ENCODE data around the gene TBC1D1.
A peak's percentile ranks its signal among the peaks of the same experiment; 100 is the strongest.

TBC1D1 gene, protein sequence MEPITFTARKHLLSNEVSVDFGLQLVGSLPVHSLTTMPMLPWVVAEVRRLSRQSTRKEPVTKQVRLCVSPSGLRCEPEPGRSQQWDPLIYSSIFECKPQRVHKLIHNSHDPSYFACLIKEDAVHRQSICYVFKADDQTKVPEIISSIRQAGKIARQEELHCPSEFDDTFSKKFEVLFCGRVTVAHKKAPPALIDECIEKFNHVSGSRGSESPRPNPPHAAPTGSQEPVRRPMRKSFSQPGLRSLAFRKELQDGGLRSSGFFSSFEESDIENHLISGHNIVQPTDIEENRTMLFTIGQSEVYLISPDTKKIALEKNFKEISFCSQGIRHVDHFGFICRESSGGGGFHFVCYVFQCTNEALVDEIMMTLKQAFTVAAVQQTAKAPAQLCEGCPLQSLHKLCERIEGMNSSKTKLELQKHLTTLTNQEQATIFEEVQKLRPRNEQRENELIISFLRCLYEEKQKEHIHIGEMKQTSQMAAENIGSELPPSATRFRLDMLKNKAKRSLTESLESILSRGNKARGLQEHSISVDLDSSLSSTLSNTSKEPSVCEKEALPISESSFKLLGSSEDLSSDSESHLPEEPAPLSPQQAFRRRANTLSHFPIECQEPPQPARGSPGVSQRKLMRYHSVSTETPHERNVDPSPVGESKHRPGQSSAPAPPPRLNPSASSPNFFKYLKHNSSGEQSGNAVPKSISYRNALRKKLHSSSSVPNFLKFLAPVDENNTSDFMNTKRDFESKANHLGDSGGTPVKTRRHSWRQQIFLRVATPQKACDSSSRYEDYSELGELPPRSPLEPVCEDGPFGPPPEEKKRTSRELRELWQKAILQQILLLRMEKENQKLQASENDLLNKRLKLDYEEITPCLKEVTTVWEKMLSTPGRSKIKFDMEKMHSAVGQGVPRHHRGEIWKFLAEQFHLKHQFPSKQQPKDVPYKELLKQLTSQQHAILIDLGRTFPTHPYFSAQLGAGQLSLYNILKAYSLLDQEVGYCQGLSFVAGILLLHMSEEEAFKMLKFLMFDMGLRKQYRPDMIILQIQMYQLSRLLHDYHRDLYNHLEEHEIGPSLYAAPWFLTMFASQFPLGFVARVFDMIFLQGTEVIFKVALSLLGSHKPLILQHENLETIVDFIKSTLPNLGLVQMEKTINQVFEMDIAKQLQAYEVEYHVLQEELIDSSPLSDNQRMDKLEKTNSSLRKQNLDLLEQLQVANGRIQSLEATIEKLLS (N-terminal part only)

GRCh38 chr4:37890801-37891259 lies at the start of gene TBC1D1:
TBC1D1 (plus strand) TSS chr4:37891084; CDS start chr4:37902096, 11,012 bp downstream.
- Mint-ChIP-seq H3K27me3 (no peaks in the 10 kb centered on the region), H3K36me3 (ENCODE audit: insufficient read depth) (peaks cover 6% of the 10 kb centered on the region), H3K9me3 (no peaks in the 10 kb centered on the region), H3K4me3 (peak within 1 kb of the TSS; percentile 89), H3K27ac (ENCODE audit: low read depth) (peak within 1 kb of the TSS; percentile 91), H3K4me1 (peaks cover 26% of the 10 kb centered on the region)
- ATAC-seq (replicated peaks; ENCODE audit: extremely low read depth, poor library complexity, severe bottlenecking) = peak; percentile 16
- no peak for DNase-seq (ENCODE audit: low spot score in 2 of 2)

DNA sequence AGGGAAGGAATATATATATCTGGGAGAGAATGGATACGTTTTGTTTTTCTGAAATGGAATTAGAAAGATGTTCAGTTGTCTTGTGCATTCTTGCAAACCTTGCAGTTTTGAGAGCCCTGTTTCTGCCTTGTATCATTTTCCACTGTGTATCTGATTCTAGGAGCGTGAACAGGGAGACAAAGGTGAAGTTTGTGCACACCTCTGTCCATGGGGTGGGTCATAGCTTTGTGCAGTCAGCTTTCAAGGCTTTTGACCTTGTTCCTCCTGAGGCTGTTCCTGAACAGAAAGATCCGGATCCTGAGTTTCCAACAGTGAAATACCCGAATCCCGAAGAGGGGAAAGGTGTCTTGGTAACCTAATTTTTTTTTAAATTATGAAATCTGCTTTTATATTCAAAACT lies 46.7 kb upstream of the TBC1D1 start:
- Mint-ChIP-seq H3K27ac (ENCODE audit: low read depth) (no peak overlapping the region), H3K4me3 (no peak overlapping the region), H3K4me1 (no peaks in the 10 kb centered on the region), H3K27me3 (no peaks in the 10 kb centered on the region), H3K9me3 (no peaks in the 10 kb centered on the region), H3K36me3 (ENCODE audit: insufficient read depth) (peaks cover 44% of the 10 kb centered on the region)
- no peak for DNase-seq (ENCODE audit: low spot score in 2 of 2)
- ATAC-seq (replicated peaks; ENCODE audit: extremely low read depth, poor library complexity, severe bottlenecking) = no peak

GRCh38 chr4:37845201-37845600 lies 45.7 kb upstream of the TBC1D1 start:
- no peaks in the 10 kb centered on the region for H3K27me3 Mint-ChIP-seq
- ATAC-seq (replicated peaks; ENCODE audit: extremely low read depth, poor library complexity, severe bottlenecking) (no peak), DNase-seq (ENCODE audit: low spot score in 2 of 2) (no peak)
- H3K4me3 Mint-ChIP-seq = no peak overlapping the region
- H3K9me3 Mint-ChIP-seq = no peaks in the 10 kb centered on the region
- H3K36me3 Mint-ChIP-seq (ENCODE audit: insufficient read depth) = peaks cover 48% of the 10 kb centered on the region
- no peaks in the 10 kb centered on the region for H3K4me1 Mint-ChIP-seq
- no peak overlapping the region for H3K27ac Mint-ChIP-seq (ENCODE audit: low read depth)

DNA sequence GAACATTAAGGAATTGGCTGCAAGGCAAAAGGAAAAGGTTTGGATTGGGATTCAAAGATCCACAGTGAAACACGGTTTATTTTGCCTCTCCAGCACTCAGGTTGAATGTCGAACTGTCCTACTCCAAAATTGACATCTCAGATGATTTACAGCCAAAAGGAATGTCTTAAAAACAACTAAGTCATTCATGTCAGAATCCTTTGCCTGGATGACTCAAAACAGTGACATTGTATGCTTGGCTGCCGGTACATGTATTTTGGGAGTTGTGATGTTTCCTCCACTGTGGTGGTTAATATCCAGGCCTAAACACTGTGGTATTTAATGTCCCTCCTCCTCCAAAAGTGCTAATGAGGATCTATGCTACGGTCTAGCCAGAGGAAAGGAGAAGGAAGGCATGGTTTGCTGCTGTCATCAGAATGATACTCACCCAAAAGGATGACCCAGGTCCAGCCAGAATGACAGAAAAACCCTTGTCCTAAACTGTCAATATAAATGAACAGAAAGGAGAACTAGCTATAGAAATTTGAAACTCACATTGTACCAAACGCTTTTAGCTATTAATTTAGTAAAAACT lies 43.5 kb upstream of the TBC1D1 start:
- no peak for DNase-seq (ENCODE audit: low spot score in 2 of 2)
- ATAC-seq (replicated peaks; ENCODE audit: extremely low read depth, poor library complexity, severe bottlenecking) = no peak
- Mint-ChIP-seq H3K27ac (ENCODE audit: low read depth) (no peak overlapping the region), H3K36me3 (ENCODE audit: insufficient read depth) (peaks cover 49% of the 10 kb centered on the region), H3K9me3 (no peaks in the 10 kb centered on the region), H3K27me3 (no peaks in the 10 kb centered on the region), H3K4me1 (peaks cover 3% of the 10 kb centered on the region), H3K4me3 (no peak overlapping the region)

- H3K36me3 Mint-ChIP-seq (ENCODE audit: insufficient read depth) = peaks cover 50% of the 10 kb centered on the region
- peaks cover 5% of the 10 kb centered on the region for H3K4me1 Mint-ChIP-seq
- H3K9me3 Mint-ChIP-seq = no peaks in the 10 kb centered on the region
- DNase-seq (ENCODE audit: low spot score in 2 of 2) (no peak), ATAC-seq (replicated peaks; ENCODE audit: extremely low read depth, poor library complexity, severe bottlenecking) (no peak)
- H3K27ac Mint-ChIP-seq (ENCODE audit: low read depth) = peak overlapping the region; percentile 70
- H3K27me3 Mint-ChIP-seq = no peaks in the 10 kb centered on the region
- H3K4me3 Mint-ChIP-seq = no peak overlapping the region
Observed at GRCh38 chr4:37852376-37852775, 38.5 kb upstream of the TBC1D1 start.

DNA sequence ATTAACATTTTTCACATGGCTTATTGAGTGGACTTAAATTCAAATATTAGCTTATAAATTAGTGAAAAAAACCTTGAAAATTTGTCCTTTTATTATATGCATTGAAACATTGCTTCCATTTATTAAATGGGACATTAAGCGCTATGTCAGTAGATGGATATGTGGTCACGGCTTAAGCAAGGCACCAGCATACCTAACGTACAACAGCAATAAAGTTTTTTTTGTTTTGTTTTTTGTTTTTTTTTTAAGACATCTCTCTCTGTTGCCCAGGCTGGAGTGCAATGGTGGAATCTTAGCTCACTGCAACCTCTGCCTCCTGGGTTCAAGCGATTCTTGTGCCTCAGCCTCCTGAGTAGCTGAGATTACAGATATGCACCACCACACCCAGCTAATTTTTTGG lies 32.8 kb upstream of the TBC1D1 start:
- no peak for DNase-seq (ENCODE audit: low spot score in 2 of 2)
- peaks cover 35% of the 10 kb centered on the region for H3K36me3 Mint-ChIP-seq (ENCODE audit: insufficient read depth)
- no peak overlapping the region for H3K27ac Mint-ChIP-seq (ENCODE audit: low read depth)
- ATAC-seq (replicated peaks; ENCODE audit: extremely low read depth, poor library complexity, severe bottlenecking) = no peak
- no peaks in the 10 kb centered on the region for H3K4me1 Mint-ChIP-seq
- H3K27me3 Mint-ChIP-seq = no peaks in the 10 kb centered on the region
- H3K4me3 Mint-ChIP-seq = no peak overlapping the region
- no peaks in the 10 kb centered on the region for H3K9me3 Mint-ChIP-seq

DNA sequence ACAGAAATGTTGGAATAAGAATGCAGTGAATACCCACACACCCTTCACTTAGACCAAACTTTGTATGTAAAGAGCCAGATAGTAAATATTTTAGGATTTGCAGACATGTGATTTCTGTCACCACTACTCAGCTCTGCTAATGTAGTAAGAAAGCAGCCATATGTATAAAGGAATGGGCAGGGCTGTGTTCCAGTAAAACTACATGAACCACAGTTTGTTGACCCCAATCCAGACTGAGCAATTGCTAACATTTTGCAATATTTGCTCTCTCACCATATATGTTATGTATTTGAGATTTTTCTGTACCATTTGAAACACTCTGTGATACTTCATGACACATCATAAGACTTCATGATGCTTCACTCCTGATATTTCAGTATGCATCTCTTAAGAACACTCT lies 32.0 kb upstream of the TBC1D1 start:
- DNase-seq (ENCODE audit: low spot score in 2 of 2) (no peak), ATAC-seq (replicated peaks; ENCODE audit: extremely low read depth, poor library complexity, severe bottlenecking) (no peak)
- H3K27ac Mint-ChIP-seq (ENCODE audit: low read depth) = no peak overlapping the region
- H3K4me3 Mint-ChIP-seq = no peak overlapping the region
- H3K9me3 Mint-ChIP-seq = no peaks in the 10 kb centered on the region
- H3K4me1 Mint-ChIP-seq = no peaks in the 10 kb centered on the region
- H3K27me3 Mint-ChIP-seq = no peaks in the 10 kb centered on the region
- H3K36me3 Mint-ChIP-seq (ENCODE audit: insufficient read depth) = peaks cover 31% of the 10 kb centered on the region

- Mint-ChIP-seq H3K27me3 (no peaks in the 10 kb centered on the region), H3K36me3 (ENCODE audit: insufficient read depth) (peaks cover 26% of the 10 kb centered on the region)
- no peak for ATAC-seq (replicated peaks; ENCODE audit: extremely low read depth, poor library complexity, severe bottlenecking)
Observed at GRCh38 chr4:37860266-37860665, 30.6 kb upstream of the TBC1D1 start.

GRCh38 chr4:37862961-37863360 lies 27.9 kb upstream of the TBC1D1 start:
- DNase-seq (ENCODE audit: low spot score in 2 of 2) (no peak), ATAC-seq (replicated peaks; ENCODE audit: extremely low read depth, poor library complexity, severe bottlenecking) (no peak)
- Mint-ChIP-seq H3K4me1 (no peaks in the 10 kb centered on the region), H3K36me3 (ENCODE audit: insufficient read depth) (peaks cover 19% of the 10 kb centered on the region), H3K4me3 (no peak overlapping the region), H3K27ac (ENCODE audit: low read depth) (no peak overlapping the region), H3K9me3 (no peaks in the 10 kb centered on the region), H3K27me3 (no peaks in the 10 kb centered on the region)

More at GRCh38 chr4:37860266-37860665, 30.6 kb upstream of the TBC1D1 start:
- no peak for DNase-seq (ENCODE audit: low spot score in 2 of 2)
- Mint-ChIP-seq H3K9me3 (no peaks in the 10 kb centered on the region), H3K4me1 (no peaks in the 10 kb centered on the region), H3K4me3 (no peak overlapping the region), H3K27ac (ENCODE audit: low read depth) (no peak overlapping the region)

GRCh38 chr4:37864786-37865185 lies 26.1 kb upstream of the TBC1D1 start:
- H3K27me3 Mint-ChIP-seq = no peaks in the 10 kb centered on the region
- peaks cover 11% of the 10 kb centered on the region for H3K36me3 Mint-ChIP-seq (ENCODE audit: insufficient read depth)
- H3K4me3 Mint-ChIP-seq = no peak overlapping the region
- H3K4me1 Mint-ChIP-seq = no peaks in the 10 kb centered on the region
- no peaks in the 10 kb centered on the region for H3K9me3 Mint-ChIP-seq
- no peak overlapping the region for H3K27ac Mint-ChIP-seq (ENCODE audit: low read depth)
- ATAC-seq (replicated peaks; ENCODE audit: extremely low read depth, poor library complexity, severe bottlenecking) (no peak), DNase-seq (ENCODE audit: low spot score in 2 of 2) (no peak)

- ATAC-seq (replicated peaks; ENCODE audit: extremely low read depth, poor library complexity, severe bottlenecking) (no peak), DNase-seq (ENCODE audit: low spot score in 2 of 2) (no peak)
- Mint-ChIP-seq H3K27me3 (no peaks in the 10 kb centered on the region), H3K4me3 (no peak overlapping the region), H3K27ac (ENCODE audit: low read depth) (no peak overlapping the region), H3K4me1 (no peaks in the 10 kb centered on the region), H3K9me3 (no peaks in the 10 kb centered on the region), H3K36me3 (ENCODE audit: insufficient read depth) (peaks cover 9% of the 10 kb centered on the region)
Observed at GRCh38 chr4:37865450-37865849, 25.4 kb upstream of the TBC1D1 start.

DNA sequence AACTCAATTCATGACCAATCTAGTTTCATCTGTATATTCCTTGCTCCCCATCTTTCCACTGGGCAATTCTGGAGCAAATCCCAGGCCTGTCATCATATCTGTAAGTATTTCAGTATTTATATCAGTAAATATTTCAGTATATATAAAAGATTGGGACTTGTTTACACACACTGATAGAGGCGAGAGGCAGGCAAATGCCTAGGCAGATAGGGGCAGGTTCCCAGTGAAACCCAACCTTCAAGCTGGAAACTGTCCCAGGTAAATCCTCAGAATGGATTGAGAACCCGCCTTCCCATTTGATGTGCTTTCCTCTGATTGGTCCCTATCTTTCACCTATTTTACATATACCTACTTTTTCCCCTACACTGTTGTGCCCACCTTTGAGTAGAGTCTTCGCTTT lies 23.8 kb upstream of the TBC1D1 start:
- DNase-seq (ENCODE audit: low spot score in 2 of 2) = no peak
- ATAC-seq (replicated peaks; ENCODE audit: extremely low read depth, poor library complexity, severe bottlenecking) = no peak
- Mint-ChIP-seq H3K9me3 (no peaks in the 10 kb centered on the region), H3K27ac (ENCODE audit: low read depth) (no peak overlapping the region), H3K4me1 (peaks cover 9% of the 10 kb centered on the region), H3K27me3 (no peaks in the 10 kb centered on the region), H3K36me3 (ENCODE audit: insufficient read depth) (peaks cover 5% of the 10 kb centered on the region), H3K4me3 (no peak overlapping the region)
